Subcutaneous adipose tissue (tissue), 4 donors: Measurements from ENCODE around the gene LAMTOR5. TPM values are rescaled to one million over a fixed set of nuclear protein-coding genes. Genes with fewer than 3 reads are reported as not detected.

Experiments
- total RNA-seq, 4 donors: library from RNA; depleted of rRNA; stranded (reverse); fragments of >200 nt; gene quantifications; one replicate each; pipeline ENCODE4 v1.1.0, GENCODE V29; 2016
- TF ChIP-seq, protein P1 (sequence below): fragments of 450-650 bp; IDR thresholded peaks from one replicate; pipeline ENCODE4 v1.5.1; 2016; ENCODE audit warnings: low read depth, mild to moderate bottlenecking, control low read depth, antibody characterized with exemption, moderate library complexity

The LAMTOR5 gene
- total RNA-seq = 100 to 1,000 TPM in 3 of 4 donors, 10 to 100 TPM in 1; 69.5 to 175 (median 123) TPM

DNA sequence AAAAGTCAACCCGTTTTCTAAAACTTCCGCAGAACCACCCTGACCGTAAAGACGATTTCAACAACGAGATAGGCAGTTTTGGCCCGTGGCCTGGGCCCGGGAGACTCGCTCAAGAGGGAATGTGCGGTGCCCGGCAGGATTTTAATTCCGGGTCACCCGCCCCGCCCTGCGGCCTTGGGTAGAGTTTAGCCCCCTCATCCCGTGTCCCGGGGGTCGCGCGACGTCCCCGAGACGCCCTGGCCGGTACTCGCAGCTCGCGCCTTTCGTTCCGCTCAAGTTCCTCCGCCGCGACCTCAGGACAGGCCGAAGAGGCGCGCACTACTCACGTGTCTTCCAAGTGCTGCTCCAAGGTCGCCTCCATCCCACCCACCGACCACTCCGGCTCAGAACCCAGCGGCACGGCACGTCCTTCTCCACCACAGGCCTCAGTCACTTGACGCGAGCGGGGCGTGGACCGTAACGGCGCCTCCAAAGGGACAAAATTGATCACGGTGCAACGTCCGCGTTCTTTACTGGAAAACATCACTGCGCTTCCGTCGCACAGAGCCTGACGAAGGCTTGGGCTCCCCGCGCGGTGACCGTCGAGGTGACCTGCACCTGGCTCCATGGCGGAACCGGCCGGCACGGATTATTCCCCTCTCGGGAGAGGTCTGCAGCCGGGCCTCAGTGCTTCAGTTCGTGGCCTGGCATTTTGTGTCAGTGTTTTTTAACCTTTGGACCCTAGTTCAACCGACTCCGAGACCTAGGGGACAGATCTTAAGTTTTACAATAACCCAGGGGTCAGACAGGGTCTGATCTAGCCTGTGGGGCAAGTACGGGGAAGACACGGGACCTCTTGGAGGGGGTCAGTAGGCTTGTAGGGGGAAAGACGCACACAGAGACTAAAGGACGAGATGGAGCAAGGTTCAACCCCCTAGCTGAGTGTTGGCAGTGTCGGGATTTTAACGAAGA, at the start of gene LAMTOR5:
Gene LAMTOR5 (minus strand): TSS at position 435 of the 951 bp plus-strand sequence. CDS start 74 bp downstream, at position 361.
- TF ChIP-seq, protein P1, sequence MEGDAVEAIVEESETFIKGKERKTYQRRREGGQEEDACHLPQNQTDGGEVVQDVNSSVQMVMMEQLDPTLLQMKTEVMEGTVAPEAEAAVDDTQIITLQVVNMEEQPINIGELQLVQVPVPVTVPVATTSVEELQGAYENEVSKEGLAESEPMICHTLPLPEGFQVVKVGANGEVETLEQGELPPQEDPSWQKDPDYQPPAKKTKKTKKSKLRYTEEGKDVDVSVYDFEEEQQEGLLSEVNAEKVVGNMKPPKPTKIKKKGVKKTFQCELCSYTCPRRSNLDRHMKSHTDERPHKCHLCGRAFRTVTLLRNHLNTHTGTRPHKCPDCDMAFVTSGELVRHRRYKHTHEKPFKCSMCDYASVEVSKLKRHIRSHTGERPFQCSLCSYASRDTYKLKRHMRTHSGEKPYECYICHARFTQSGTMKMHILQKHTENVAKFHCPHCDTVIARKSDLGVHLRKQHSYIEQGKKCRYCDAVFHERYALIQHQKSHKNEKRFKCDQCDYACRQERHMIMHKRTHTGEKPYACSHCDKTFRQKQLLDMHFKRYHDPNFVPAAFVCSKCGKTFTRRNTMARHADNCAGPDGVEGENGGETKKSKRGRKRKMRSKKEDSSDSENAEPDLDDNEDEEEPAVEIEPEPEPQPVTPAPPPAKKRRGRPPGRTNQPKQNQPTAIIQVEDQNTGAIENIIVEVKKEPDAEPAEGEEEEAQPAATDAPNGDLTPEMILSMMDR = no peak

DNA sequence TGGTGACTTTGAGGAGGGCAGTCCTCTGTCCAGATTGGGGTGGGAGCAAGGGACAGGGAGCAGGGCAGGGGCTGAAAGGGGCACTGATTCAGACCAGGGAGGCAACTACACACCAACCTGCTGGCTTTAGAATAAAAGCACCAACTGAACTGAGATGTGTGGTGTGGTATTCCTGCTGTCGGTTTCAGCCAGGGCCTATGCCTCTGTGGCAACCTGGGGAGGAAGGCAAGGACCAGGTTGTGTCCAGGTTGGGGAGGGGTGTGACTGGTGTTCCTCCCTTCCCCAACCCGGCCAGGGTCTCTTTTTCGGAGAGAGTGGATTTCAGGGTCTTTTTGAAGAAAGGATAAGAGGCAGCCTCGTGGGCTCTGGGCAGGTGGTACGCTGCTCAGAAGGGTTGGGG, 49.7 kb upstream of the LAMTOR5 start:
- TF ChIP-seq, protein P1 = no peak

DNA sequence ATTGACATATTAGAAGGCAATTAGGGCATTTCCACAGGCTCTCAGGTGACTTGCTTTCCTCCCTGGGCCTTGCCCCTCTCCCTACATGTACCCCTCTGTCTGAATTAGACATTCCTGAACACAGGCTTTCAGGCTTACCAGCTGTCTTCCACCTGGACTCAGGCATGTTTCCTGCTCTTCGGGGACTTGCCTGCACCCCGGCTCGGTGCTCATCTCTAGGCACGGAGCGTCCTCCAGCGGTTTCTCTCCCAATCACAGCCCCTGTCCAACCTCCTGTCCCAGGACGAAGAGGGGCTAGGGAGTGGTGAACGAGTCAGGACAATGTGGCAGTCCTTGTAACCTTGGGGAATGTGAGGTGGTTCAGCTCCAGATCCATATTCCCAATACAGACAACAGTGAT, 47.7 kb upstream of the LAMTOR5 start:
- TF ChIP-seq, protein P1 = no peak

DNA sequence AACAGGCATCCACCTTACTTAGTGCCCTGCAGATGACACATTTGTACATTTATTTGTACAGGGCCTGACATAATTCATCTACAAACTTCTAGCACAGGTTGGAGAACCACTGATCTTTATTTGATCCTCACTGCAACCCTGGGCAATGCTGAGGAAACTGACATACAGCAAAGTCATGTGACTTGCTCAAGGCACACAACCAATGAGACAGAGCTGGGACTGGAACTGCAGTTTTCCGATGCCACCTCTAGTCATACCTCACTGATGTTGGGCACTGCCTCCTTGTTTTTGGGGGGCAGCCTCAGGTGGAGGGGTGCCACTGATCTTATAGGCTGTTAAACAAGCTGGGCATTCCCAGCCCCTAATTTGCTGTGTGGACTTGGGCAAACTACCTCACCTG, 46.8 kb upstream of the LAMTOR5 start:
- TF ChIP-seq, protein P1 = no peak

DNA sequence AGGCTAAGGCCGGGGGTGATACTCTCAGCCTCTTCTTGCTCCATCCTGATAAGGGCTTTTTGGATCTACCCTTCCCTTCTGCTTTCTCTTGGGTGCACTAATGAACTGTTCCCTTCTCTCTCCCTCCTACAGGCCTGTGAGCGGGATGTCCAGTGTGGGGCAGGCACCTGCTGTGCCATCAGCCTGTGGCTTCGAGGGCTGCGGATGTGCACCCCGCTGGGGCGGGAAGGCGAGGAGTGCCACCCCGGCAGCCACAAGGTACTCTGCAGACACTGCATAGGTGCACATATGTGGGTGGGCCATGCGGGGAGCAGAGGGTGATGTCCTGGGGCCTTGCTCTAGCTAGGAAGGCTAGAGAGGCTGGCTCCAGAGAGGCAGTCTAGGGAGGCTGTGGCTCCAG, 46.3 kb upstream of the LAMTOR5 start:
- TF ChIP-seq, protein P1 = no peak

DNA sequence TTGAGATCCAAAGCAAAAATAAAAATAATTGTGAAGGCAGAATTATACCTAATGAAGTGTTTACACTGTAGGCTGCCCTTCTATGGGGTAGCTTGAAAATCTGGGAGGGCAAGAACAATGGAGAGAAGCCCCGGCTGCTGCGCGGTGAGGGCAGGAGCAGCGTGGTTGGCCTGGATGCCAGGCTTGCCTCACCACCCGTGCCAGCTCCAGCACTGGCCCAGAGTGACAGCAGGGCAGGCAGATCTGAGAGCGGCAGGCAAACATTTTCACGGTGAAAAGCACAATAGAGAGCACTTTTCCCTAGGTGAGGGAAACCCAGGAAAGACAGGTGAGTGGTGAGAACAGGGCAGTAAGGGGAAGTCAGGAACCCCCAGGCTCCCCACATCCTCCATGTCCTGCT, 44.8 kb upstream of the LAMTOR5 start:
- TF ChIP-seq, protein P1 = no peak

DNA sequence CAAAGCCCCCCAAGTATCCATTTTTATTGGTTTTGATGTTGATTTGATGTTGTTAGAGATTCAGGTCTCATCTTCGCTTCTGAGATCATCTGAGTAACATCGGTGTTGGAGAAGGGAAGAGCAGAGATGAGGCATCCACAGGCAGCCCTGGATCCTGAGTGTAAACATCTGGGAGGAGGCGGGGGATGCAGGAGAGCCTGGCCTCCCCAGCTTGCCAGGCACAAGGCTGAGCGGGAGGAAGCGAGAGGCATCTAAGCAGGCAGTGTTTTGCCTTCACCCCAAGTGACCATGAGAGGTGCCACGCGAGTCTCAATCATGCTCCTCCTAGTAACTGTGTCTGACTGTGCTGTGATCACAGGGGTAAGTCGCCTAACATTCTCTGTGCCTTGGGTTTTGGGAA, 43.4 kb upstream of the LAMTOR5 start, which contains the start of gene PROK1:
Gene PROK1 (plus strand): TSS at position 221 of the 400 bp plus-strand sequence. CDS start 68 bp downstream, at position 289.
- TF ChIP-seq, protein P1 = no peak
